Stimulated activated CD4-positive, alpha-beta T cell treated with anti-CD3 and anti-CD28 coated beads, Interleukin-1b, Interleukin-23, amount 100 ng/mL, for 24 hours (primary cell): Measurements from ENCODE around the gene GNG14.
"Not testable (repeated sequence)": the region's sequence is repeated elsewhere in the genome, so short reads cannot be mapped to it uniquely, and the experiment has no call there.

Experiments
- DNase-seq, 4 experiments: peaks; one replicate each; pipeline ENCODE4 v3.0.0-alpha.2; 2020; ENCODE audit warnings: low read depth in 4 of 4, low spot score in 1 of 4

The GNG14 gene

DNA sequence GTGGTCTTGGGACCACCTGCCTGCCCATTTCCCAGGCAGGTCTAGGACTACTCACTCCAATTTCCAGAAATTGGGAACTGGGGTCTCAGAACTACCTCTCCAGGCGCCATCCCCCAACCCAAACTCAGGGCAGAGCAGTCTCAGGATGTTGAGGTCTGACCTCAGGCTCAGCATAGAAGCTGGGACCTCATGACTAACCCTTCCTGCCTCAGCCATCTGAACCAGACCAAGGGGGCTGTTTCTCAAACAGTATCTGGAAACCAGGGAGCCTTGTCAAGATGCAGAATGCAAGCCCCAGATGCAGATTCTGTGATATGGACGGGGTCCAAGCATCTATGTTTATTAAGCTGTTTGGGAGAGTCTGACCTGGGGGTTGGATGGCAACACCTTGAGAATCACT lies 7.3 kb downstream of the GNG14 start:
- no peak for DNase-seq

DNA sequence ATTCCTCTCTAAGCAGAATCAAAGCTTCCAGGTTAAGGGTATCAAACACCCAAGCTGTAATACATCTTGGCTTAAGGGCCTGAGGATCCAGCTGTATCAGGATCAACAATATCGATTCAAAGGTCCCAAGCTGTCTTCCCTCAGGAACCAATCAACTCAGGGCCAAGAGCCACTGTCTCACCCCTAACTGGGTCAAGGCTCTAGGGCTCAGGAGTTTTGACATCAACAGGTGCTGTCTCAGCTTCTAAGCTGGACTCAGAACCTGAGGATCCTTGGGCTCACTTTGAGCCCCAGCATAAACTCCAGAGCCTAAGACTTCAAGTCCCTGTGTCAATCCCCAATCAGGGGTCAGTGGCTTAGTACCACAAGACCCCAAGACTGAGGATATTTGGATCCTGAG lies 7.7 kb downstream of the GNG14 start:
- no peak for DNase-seq

DNA sequence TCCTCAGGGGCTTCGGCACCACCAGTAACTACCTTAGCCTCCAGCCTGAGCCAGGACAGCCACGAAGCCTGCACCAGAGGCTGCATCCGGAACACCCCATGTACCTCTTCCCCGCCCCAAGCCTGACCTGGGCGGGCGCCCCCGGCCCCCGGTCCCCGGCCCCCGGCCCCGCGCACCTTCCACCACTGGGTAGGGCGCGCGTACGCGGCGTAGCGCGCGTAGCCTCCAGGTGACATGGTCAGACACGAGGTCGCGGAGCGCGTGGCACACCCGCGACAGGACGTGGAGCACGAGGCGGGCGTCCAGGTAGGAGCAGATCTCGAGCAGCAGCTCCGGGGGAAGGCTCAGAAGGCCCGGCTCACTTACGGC lies 8.2 kb downstream of the GNG14 start:
- no peak for DNase-seq

DNA sequence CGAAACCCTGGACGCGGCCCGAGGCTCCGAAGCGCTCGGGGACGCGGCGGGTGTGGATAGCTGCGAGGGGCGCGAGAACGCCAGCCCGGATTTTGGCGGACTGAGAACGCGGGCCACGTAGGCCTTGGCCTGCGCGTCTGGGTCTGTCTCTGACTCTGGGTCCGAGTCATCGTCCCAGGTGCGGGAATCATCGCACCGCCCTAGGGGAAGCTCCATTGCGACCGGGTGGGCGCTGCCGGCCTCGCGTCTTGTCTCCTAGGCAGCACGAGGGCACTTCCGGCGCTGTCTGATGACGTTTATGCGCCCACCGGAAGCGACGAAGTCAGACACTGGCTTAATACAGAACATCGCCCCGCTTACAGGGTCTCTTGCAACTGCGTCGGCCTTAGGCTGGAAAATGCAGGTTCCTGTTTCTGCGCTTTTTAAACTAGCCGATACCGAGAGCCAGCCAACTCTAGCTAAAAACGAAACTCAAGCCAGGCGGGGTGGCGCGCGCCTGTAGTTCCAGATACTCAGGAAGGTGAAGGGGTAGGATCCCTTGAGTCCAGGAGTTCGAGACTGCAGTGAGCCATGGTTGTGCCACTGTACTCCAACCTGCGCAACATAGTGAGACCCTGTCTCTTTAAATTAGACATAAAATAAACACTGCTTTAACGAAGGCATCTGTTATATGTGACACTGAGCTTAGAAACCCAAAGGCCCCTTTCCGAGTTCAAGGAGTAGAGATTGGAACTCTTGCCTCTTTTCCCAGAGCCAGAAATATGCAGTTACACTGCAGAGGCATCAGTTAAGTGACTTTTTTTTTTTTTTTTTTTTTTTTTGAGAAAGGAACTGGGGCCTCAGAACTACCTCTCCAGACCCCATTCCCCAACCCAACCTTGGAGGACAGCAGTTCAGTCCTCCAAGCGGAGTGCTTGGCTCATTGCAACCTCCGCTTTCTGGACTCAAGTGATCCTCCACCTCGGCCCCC lies 8.9 kb downstream of the GNG14 start, which contains the start of gene FBXW9:
FBXW9 (minus strand) TSS at position 266 of the 970 bp plus-strand sequence; CDS start at position 216, 50 bp downstream.
- peak; percentile 94 to 98 (median 97) for DNase-seq

DNA sequence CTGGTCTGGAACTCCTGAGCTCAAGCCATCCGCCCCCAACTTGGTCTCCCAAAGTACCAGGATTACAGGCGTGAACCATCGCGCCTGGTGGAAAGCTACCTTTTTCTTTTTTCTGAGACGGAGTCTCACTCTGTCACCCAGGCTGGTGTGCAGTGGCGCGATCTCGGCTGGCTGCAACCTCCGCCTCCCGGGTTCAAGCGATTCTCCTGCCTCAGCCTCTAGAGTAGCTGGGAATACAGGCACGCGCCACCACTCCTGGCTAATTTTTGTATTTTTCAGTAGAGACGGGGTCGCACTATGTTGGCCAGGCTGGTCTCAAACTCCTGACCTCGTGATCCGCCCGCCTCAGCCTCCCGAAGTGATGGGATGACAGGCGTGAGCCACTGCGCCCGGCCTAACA lies 9.6 kb downstream of the GNG14 start:
- DNase-seq, result not testable (repeated sequence)

DNA sequence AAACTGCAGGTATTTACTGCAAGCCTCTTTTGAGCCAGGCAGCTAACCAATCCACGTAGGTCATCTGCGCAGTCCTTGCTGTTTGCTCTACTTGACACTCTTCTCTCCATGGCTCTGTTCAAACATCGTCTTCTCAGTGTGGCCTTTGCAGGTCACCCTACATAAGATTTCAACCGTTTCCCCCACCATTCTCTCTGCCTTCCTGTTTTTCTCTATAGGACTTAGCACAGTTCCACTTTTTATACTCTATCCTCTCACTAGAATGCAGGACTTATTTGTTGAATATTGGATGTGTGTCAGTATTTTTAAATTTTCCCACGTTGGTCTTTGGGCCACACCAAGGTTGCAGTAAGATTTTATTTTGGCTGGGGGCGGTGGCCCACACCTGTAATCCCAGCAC lies 10.3 kb downstream of the GNG14 start:
- DNase-seq, result no peak

DNA sequence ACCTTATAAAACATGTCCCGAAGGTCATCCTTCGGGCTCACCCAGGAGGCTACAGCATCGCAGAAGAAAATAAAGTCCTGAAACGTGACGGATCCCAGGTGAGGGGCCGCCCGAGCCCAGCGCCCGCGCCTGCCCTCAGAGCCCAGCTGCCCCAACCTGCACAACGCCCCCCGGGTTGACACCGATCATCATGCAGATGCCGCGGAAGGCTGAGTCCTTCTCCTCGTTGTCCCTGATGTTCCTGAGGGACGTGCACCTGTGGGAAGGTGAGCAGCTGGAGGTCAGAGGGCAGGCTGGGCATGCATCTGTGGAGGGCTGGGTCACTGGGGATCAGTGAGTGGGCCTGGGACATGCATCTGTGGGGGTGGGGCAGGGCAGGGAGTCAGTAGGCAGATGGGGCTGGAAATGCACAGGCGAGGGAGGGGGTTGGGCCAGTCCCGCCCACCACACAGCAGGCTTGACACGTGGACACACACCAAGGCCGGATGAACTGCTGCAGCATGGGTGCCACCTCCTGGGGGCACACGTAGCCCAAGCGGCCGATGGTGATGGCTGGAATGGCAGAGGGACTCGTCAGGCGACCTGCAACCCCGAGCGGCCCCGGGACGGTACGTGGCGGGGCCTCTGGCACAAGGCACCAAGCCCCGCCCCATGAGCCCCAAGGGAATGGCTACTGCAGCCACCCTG lies 13.9 kb downstream of the GNG14 start:
- no peak for DNase-seq

DNA sequence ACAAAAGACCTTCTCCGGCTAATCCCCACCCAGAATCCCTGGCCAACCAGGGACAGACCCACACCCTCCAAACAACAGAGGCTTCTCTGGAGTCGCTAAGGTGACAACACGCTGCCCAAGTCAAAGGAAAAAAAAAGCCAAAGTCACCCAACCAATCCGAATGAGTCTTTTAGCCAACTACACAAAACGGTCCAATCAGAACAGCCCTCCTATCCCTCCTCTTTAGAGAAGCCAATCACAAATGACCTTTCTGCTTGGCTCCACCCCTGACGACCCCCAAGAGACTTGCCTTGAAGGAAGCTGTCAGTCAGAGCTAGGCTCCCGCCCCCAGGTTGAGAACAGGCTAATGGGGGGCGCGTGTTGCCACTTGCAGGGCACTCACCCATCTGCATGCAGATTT lies 15.2 kb downstream of the GNG14 start:
- no peak for DNase-seq

DNA sequence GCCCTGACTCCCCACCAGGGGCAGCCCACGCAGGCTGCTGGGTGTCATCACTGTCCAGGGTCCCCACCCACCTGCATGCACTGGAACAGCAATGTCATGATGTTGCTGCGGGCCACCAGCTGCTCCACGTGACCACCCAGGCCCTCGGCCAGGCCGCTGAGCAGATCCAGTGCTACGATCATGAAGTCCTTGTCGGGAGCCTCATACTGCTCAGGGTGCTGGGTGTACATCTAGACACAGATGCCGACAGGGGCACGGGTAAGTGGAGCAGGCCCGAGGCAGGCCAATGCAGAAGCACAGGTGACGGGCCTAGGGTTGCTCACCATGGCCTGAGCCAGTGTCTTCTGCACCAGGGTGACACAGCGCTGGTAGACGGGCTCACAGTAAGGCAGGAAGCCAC lies 17.4 kb downstream of the GNG14 start:
- DNase-seq, result no peak

DNA sequence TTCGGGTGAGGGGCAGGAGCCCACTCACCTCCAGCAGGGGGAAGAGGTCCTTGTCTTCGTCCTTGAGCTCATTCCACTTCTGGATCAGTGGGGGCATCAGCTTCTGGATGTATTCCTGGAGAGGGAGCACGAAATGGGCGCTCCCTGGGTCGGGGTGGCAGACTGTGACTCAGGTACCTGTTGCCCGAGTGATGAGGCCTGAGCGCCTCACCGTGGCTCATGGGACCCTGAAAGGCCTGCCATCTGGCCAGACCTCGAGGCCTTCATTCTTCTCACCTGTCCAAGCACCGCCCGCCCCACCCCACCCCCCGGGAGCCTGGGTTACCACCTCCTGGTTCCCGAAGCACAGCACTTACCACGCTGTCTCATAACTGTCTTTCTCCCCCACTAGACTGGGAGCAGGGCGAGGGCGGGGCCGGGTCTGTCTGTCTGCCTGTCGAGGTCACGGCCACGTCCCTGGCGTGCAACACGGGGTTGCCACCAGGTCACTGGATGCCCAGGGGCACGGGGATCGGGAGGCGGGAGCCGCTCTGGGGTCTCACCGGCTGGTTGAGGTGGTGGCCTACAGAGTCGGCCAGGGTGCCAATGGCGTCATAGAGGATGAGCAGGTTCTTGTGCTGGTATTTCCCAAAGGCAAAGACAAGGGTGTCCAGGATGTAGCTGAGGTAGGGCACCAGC lies 18.0 kb downstream of the GNG14 start:
- DNase-seq, result no peak

DNA sequence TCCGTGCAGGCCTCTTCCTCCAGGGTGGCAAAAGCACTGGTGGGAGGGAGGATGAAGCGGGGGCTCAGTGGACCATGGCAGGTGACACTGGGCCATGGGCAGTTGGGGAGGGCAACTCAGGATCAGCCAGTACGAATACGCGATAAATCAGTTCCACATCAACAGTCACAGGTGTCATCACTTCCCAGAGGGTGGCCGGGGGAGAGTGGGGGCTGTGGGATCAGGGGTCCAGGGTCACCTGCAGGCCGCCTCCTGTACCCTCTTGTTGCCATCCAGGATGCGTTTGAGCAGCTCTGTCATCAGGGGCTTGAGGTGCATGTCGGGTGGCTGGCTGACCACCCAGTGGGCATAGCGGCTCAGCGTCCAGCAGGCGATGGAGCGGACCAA lies 18.5 kb downstream of the GNG14 start:
- no peak for DNase-seq

DNA sequence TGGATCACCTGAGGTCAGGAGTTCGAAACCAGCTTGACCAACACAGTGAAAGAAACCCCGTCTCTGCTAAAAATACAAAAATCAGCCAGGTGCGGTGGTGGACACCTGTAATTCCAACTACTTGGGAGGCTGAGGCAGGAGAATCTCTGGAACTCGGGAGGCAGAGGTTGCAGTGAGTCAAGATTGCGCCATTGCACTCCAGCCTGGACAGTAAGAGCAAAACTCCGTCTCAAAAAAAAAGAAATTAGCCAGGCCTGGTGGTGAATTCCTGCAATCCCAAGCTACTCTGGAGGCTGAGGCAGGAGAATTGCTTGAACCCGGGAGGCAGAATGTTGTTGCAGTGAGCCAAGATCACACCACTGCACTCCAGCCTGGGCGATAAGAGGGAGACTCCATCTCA lies 20.8 kb downstream of the GNG14 start:
- DNase-seq, result no peak

DNA sequence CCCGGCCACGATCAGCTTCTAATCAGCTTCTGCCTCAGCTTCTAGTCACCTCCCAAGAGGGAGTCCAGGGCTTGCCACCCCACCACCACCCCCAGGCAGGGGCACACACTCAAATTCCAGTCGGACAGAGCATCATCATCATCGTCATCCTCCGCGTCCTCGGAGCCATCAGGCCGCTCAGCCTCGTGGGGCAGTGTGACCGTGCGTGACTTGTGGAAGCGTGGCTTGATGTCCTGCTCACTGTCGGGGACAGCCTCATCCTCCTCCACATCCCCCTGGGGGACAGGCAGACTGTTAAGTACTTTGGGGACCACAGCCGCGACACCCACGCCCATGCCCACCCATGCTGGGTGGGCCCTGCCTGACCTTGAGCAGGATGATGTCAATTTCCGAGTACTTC lies 23.4 kb downstream of the GNG14 start:
- no peak for DNase-seq

DNA sequence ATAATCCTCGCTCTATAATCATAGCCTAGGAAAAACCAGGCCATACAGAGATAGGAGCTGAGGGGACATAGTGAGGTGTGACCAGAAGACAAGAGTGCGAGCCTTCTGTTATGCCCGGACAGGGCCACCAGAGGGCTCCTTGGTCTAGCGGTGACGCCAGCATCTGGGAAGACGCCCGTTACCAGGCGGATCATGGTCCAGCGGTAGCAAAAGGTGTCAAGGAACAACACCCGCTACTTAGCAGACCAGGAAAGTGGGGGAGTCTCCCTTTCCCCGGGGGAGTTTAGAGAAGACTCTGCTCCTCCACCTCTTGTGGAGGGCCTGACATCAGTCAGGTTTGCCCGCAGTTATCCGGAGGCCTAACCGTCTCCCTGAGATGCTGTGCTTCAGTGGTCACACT lies 24.3 kb downstream of the GNG14 start:
- not testable (repeated sequence) for DNase-seq

DNA sequence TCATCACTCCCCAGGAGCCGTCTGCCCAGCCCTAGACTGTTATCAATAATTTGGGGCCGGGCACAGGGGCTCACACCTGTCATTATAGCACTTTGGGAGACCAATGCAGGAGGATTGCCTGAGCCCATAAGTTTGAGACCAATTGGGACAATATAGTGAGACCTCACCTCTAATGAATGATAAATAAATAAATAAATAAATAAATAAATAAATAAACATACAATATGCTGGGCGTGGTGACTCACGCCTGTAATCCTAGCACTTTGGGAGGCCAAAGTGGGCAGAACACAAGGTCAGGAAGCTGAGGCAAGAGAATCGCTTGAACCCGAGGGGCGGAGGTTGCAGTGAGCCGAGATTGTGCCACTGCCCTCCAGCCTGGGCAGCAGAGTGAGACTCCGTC lies 25.5 kb downstream of the GNG14 start:
- DNase-seq, result not testable (repeated sequence)

DNA sequence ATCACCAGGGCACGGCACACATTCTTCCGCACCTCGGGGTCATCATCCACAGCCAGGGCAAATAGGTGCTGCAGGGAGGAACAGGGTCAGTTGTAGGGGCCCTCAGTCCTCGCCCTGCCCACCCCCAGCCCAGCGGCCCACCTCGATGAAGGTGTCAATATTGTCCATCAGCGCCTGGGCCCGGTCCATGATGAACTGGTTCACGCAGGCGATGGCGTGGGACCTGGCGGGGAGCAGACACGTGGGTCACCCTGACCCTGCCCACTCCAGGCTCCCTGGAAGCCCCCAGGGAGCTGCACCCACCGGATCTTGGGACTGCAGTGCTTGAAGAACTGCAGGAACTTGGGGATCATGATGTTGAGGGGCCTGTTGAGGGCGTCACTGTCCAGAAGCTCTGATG lies 27.3 kb downstream of the GNG14 start:
- no peak for DNase-seq

DNA sequence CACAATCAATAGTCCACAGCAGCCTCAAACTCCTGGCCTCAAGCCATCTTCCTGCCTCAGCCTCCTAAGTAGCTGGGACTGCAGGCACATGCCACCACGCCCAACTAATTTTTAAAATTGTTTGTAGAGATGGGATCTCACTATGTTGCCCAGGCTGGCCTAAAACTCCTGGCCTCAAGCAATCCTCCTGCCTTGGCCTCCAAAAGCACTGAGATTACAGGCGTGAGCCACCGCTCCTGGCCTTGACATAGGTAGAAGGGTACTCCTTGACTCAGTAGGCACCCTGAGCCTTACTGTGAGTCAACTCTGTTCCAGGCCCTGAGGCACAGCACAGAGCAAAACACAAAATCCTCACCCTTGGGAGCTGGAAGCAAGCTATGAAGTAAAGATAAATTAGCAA lies 28.1 kb downstream of the GNG14 start:
- DNase-seq, result no peak

DNA sequence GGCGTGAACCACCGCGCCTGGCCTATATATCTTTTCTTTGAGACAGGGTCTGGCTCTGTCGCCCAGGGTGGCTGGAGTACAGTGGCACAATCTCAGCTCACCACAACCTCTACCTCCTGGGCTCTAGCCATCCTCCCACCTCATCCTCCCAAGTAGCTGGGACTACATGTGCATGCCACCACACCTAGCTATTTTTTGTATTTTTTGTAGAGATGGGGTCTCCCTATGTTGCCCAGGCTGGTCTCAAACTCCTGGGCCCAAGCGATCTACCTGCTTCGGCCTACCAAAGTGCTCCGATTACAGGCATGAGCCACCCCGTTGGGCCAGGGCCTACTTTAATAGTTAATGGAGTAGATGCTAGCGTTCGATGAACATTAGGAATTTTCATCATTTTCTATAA lies 32.5 kb downstream of the GNG14 start:
- no peak for DNase-seq

DNA sequence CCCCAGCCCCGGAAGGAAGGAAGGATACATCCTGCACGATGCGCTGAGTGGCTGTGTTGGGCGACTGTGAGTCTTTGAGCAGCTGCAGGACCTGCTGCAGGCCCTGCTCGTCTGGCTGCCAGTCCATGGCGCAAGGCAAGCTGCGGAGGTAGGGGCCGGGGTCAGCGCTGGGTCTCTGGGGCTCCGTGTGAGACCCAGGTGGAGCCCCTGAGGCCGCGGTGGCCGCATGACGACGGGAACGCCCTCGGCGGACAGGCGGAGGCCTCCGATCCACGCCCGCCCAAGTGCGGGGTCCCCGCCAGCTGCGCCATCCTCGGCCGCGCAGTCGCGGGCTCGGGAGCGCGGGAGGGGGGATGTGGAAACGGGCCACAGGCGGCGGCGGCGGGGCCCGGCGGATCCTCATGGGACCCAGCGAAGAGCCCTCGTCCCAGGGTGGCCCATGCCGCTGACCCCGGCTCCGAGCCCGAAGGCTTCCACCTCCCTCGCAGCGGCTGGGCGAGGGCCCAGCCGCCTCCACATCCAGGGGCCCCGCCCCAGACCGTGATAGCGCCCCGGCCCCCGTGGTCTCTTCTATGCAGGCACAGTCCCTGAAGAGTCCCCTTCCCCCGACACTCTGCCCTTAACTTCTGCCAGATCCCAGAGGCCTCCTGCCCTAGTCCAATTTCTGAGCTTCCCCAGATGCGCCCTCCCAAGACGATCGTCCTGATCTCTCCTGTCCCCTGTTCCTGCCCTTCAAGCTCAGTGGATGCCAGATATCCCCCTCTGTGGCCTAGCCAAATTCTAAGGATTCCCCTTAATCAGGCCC lies 33.3 kb downstream of the GNG14 start:
- DNase-seq, result no peak

DNA sequence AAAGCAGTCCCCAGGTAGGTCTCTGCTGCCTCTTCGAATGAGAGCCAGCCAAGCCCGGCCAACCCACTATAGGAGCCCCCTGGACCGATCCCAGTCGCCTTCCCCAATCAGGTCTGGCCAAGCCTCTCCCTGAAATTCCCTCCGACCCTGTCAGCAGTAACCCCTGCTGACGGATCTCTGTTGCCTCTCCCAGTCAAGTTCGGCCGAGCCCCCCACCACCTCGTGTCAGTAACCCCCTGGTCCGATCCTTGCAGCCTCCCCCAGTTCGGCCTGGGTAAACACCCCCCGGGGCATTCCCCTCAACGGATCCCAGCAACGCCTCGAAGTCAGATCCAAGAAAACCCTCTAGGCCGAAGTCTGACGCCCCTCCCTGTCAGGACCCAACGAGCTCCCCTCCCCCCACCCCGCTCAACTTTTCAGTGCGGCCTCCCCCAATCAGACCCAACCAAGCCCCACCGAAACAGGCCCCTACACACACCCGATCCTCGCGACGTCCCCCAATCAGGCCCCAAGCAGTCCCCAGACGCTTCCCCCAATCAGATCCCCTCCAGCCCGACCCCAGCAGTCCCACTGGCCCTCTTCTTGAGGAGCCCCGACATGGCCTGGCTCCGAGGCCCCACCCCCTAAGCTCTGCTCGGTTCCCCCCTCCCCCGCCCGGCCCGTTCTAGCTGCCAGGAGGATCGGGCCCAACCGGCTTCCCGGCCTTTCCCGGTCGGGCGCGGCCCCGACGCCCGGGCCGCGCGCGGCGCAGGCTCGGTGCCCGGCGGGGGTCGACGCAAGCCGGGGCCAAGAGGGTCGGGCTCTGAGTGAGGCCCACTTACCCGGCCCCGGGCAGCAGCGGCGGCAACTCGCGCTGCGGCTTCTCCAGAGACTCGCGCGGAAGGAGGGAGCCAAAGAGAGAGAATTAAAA lies 34.1 kb downstream of the GNG14 start:
- no peak for DNase-seq
